Non-pigmented ciliary epithelial cell (primary cell): ENCODE measurements around the gene FCSK.
"Not testable (repeated sequence)": the region's sequence is repeated elsewhere in the genome, so short reads cannot be mapped to it uniquely, and the experiment has no call there.

Experiments
- DNase-seq: peaks from one replicate; pipeline ENCODE4 v3.0.0-alpha.2; 2010; ENCODE audit warnings: low read depth

FCSK gene

DNA sequence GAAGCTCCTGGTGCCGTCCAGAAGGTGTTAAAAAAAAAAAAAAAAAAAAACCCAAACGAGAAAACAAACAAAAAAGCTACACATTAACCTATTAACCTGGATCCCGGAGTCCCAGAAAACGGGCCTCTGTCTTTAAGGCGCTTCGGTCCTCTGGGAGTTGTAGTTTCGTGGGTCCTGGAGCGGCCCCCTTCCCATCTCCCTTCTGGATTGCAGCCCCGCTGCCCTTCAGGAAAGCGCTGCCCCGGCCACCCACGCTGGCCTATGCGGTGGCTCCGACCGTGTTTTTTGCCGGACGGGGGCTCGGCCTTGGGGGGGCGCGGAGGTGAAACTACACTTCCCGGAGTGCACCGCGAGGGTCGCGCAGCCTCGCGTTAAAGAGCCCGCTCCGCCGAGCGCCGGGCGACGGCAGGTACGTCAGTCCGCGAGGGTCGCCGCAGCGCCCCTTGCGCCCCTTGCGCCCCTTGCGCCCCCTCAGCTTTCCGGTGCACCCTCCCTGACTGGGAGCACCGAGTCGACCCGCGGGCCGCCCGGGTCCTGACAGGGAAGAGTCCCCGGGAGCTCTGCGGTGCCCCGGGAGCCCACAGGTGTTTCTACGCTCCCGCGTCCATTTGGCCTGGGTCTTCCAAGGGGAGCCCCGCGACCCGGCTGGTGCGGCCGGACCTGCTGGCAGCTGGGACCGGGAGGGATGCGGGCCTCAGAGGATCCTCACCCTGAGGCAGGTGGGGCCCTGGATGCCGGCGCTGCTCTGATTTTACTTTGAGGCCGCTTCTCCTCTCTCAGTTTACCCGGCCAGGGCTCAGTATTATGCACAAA lies at the start of gene FCSK:
Gene FCSK (plus strand): TSS at position 374 of the 813 bp plus-strand sequence. CDS start 8,596 bp downstream, outside the sequence.
- DNase-seq = no peak

DNA sequence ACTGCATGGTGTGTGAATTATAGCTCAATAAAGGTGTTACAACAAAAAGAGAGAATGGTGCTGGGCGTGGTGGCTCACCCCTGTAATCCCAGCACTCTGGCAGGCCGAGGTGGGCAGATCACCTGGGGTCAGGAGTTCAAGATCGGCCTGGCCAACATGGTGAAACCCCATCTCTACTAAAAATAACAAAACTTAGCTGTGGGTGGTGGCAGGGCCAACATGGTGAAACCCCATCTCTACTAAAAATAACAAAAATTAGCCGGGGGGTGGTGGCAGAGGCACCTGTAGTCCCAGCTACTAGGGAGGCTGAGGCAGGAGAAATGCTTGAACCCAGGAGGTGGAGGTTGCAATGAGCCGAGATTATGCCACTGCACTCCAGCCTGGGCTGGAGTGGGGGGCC lies 48.3 kb upstream of the FCSK start:
- DNase-seq = not testable (repeated sequence)

DNA sequence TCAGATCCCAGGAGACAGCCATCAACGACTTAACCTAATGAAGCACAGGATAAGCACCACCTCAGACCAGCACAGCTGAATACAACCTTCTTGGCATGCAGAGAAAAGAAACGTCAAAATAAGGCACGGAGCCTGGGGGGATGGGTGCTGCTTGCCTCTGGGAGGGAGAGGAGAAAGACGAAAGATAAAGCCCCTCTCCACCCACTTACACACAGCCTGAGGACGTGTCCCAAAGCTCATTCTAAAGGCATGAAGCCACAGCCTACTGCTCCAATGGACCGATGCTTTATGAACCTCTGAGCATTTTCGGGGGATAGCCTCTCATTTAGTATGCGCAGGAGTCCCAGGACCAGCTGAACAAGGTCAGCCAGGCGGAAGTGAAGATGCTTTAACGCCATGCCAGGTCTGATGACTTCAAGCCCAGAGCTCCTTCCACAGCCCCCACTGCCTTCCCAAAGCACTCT lies 46.6 kb upstream of the FCSK start:
- no peak for DNase-seq

DNA sequence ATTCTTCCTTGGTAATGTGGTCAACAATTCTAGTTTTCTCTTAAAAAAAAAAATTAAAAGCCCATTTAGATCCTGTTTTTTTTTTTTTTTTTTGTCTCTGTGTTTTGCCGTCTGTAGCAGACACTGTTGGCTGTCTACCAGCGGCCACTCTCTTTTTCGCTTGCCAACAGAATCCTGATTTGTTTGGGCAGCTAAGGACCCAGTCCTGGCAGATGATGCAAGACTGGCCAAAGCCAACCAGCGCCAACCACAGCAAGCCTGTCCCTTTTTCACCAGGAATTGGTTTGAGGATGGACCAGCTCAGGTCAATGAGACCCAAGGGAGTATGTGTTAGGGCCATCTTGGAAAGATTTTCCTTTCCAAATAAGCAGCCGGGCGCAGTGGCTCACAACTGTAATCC lies 43.7 kb upstream of the FCSK start:
- DNase-seq = no peak

DNA sequence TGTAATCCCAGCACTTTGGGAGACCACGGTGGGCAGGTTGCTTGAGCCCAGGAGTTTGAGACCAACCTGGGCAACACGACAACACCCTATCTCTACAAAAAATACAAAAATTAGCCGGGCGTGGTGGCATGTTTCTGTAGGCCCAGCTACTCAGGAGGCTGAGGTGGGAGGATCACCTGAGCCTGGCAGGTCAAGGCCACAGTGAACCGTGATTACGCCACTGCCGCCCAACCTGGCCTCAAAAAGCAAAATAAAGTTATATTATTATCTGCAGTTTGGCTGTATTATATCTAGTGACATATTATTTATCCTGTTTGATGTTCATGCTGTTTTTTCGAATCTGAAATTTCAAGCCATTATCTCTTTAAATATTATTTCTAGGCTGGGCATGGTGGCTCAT lies 42.0 kb upstream of the FCSK start:
- no peak for DNase-seq

DNA sequence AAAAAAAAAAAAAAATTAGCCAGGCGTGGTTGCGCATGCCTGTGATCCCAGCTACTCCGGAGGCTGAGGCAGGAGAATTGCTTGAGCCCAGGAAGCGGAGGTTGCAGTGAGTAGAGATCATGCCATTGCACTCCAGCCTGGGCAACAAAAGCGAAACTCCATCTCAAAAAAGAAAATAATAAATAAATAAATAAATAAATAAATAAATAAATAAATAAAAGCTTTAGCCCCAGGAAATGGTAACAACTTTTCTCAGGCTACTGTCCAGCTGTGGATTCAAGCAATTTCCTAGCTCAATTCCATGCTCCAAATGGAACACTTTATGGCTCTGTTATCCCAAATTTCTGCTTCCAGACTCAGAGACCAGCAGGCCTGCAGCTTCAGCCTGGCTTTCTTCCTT lies 40.8 kb upstream of the FCSK start:
- not testable (repeated sequence) for DNase-seq

DNA sequence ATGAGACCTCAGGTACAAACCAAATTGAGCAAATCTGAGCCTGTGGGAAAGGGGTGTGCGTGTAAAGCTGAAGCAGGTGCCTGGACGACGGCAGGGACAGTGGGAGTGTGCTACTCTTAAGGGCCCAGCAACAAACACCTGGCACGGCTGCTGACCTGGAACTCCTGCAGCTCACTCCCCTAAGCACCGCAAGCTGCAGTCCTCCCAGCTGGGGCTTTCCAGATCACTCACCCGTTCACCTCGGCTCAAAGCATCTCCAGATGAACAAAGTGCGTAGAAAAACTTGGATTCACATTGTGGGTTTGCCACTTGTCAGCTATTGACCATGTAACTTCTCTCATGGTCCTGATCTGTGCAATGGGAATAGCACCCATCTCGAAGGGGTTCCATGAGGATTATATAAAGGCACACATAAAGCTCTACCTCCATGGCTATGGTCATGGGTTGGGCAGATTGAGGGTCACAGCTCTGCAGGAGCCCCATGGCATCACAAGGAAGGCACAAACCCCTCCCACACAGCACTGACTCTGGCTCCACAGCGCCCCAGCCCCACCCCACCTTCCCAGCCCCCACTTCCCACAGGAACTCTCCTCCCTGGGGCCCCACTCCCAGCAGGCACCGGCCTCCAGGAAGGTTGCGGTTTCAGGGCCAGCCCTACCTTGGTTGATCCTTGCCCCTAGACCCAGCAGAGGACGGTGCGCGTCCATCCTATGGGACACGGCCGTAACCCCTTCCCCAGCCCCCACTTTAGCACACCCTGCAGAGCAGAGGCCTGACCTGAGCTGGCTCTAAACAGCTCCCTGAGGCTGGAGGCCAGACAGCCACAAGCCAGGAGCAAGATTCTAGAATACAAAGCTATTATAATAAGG lies 37.4 kb upstream of the FCSK start:
- no peak for DNase-seq

DNA sequence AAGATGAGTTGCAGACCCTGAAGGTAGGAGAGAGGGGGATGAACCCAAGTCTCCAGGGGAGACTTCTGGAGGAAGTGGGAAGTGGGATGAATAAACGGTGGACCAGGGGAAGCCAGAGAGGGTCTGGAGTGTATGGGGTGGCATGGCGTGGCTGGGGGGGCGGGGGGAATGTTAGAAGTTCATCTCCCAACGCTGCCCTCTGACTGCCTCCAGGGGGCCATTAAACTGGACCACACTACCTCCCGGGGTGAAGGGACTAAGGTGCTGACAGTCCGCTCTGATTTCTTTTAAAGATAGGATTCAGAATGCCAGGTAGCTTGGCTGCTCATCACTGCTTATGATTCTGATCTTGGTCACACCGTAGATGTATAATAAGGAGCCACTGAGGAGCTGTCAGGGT lies 36.7 kb upstream of the FCSK start:
- no peak for DNase-seq

DNA sequence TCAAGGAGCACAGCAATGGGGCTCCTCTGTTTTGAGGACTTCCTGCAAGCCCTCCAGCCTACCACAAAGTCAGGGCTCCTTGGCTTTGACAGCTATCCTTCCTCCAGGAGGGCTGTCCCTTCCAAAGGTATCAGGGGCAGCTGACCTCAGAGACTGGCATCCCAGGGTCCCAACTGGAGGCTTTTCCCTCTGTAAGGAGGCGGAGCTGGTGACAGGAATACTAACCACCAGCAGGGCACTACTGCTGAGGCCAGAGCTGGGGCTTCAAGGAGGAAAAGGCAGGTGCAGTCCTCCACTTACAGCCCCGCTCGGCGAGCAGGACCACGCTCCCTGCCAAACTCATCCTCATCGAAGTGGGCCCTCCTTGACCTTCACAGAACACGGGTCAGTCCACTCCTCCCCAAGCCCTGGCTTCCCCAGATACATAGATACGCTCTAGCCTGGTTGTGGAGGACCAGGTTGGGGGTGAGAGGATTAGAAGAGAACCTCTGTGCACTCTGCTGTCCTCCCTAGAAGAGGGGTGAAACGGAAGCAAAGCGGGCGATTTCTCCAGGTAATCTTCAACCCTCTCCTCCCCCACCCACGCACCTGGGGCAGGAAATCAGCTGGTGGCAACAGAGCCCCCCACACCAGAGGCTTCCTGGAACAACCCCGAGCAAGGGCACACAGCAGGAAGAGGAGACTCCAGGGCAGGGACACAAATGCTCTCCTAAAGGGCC lies 36.0 kb upstream of the FCSK start:
- no peak for DNase-seq

DNA sequence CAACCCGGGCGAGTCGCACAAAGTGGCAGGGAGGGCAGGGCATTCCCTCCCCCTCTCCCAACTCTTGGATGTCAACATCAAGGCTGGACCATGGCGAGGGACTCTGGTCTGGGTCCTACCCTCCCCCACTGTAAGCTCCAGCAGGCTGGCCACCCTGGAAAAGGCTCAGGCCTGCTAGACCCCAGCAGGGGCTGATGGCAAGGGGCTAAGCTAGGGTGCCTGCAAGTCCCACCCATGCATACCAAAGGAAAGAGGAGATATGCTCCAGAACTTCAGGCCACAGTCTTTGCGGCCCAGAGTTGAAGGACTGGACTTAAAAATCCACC lies 35.4 kb upstream of the FCSK start:
- no peak for DNase-seq

DNA sequence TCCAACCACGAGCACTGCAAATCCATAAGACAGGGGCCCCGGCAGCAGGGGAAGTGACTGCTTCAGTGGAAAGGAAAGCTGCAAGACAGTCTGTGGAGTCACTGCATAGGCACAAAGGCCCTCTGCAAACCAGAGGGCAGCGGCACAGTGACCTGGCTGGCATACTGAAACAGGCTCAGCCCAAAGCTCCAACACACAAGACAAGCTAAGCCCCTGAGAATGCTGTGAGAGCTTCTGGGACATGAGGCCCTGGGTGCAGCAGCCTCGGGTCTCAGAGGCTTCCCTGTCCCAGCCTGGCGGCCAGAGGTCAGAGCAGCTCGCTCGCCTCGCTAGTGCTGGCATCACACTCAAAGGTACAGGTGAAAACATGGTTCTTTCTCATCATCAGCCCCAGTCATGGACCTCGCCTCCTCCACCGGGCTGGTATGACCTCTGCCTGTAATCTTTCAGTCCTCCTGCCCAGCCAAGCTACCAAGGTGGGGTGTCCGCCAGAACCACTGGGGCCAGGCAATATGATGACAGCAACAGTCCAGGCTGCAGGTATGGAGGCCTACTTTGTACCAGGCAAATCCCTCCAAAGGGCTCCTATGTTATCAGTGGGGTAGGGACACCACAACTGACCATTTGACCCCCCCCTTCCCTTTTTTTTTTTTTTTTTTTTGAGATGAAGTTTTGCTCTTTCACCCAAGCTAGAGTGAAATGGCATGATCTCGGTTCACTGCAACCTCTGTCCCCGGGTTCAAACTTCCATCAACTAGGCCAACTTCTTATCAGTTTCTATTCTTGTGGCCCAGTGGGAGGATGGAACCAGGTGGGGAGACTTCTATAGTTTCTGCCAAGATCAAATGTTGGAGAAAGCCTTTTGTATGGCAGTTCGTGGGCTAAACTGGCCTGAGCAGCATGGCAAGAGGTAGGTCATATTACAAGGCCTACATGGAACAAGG lies 34.7 kb upstream of the FCSK start:
- no peak for DNase-seq

DNA sequence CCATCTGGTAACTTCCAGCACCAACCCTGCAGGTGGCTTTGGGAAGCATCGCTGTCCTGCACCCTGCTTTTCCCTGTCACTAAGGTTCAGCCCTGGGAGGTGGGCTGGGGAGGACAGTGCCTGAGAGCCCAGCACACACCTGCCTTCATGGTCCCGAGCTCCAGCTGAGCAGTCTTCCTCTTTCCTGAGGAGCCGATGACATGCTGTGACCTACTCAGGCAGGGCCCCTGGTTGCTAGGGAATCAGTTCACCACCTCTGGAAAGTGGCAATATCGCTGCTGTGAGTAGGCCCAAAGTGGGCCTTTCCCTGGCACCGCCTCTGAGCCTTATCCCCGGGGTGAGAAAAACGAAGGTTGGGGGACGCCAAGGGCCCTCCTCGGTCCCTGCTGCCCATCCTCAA lies 33.4 kb upstream of the FCSK start:
- DNase-seq = no peak

DNA sequence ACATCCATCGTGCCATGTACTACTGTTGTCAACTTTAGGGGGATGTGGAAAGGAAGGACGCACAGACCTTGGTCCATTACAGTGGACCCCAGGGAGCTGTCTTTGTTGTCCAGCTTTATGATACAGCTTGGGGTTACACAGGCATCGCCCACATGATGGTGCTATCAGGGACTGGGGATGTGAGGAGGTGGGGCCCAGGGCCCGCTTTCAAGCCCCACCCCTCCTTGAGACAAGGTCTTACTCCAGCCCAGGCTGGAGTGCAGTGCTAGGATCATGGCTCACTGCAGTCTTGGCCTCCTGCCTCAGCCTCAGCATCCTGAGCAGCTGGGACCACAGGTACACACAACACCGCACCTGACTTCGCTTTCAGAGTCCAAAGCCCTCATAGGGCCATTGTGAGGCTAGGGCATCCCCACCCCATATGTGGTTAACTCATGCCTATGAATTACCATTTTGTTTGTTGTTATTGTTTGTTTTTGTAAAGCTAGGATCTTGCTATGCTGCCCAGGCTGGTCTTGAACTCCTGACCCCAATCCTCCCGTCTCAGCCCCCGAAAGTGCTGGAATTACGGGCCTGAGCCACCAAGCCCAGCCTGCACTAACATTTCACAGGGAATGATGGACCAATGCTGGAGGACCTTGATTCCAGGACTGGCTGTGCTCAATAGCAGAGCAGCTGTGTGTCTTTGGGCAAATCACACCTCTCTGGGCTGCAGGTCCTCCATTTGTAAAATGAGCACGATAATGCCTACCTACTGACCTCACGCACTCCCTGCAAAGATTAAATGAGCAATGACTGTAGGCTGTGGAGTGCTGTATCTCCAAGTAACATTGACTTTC lies 32.7 kb upstream of the FCSK start:
- no peak for DNase-seq

DNA sequence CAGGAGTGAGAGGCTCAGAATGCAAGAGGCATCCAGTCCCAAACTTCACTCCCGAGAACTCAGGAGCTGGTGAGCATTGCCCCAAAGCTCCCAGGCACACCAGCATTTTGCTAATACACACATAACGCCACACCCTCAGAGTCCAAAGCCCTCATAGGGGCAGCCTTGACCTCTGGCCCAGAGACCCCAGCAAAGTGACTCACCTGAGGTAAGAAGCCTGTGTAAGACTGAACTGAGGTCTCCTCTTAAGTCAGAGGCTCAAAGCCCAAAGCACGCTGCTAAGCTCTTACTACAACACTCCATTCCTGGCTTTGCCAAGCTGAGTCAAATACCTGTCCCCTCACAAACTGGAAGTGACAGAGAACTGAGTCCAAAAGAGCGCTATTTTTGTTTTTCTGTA lies 31.9 kb upstream of the FCSK start:
- DNase-seq = no peak

DNA sequence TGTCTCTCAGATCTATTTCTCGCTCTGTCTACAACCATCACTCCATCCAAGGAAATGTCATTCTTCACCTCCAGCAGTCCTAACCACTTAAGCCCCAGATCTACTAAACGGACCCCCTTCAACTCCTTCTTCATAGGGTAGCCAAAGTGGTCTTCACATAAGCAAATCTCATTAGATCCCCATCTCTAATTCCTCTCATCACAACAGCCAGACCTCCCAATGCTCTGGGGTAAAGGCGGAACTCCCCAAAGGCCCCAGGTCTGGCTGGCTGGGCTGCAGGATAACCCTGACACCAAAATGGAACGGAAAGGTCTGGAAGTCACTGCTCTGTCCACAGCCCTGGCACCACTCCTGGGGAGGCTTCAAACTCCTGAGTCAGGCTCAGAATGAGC lies 26.6 kb upstream of the FCSK start:
- DNase-seq = no peak

DNA sequence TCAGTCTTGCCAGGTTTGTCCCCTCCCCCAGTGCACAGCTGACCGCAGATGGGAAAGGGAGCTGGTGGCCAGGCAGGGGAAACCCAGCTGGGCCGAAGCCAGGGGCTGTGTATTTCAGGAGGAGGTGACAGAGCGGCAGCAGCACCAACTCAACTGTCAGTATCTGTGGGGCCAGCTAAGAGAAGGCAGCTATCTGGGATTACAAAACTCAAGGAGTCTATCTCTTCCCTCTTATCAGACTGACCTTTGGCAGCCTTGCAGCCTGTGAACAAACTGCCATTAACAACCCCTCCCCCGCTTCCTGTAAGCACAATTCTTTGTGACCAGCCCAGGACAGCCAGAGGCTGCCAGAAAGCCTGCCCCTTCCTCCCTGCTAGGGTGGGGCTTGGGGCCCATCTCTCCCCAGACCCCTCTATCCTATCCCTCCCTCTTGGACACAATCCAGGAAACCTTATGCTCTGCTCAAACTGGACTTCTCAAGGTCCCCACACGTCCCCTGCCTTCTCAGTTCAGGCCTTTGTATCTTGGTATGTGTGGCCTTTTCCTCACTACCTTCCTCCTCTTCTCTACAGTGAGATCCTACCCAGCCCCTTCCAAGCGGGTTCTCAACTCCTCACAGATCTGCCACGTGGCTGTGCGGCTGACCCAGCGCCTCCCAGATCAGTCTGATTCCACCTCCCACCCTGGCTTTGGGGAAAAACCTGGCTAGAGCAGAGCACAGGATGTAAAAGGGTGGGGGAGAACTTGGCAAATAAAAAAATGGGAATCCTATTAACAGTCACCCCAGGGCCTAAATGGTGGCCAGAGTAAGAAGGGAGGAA lies 26.0 kb upstream of the FCSK start:
- peak; percentile 83 for DNase-seq

DNA sequence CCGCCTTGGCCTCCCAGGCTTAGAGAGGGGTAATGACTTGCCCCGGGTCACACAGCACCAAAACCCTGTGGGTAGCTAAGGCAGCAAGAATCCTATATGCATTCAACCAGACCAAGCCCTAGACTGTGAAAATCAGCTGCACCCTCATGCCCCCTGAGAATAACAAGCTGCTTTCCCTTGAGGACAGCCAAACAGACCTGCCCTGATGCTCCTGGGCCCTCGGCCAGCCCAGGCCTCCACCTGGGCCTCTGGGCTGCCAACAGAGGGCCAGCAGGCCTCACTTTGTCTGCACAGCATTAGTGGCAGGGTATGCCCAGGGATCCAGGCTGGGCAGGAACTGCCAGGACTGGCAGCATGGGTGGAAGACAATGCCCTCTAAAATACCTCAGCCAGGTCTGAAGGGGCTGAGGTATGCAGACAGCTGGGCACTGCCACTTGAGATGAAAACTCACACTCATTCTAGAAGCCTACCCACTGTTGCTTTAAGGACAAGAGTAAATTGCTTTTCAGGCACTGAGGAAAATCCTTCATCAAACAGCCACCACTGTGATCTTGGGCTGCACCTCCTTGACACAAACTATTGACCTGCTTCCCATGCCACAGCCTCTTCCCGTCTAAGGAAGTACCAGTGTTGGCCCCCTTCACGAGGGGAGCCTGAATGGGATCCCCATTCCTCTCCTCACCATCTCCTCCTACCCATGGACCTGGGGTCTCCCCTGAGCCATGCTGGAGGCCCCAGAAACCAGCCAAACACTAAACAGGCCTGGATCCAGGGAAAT lies 24.3 kb upstream of the FCSK start:
- no peak for DNase-seq

DNA sequence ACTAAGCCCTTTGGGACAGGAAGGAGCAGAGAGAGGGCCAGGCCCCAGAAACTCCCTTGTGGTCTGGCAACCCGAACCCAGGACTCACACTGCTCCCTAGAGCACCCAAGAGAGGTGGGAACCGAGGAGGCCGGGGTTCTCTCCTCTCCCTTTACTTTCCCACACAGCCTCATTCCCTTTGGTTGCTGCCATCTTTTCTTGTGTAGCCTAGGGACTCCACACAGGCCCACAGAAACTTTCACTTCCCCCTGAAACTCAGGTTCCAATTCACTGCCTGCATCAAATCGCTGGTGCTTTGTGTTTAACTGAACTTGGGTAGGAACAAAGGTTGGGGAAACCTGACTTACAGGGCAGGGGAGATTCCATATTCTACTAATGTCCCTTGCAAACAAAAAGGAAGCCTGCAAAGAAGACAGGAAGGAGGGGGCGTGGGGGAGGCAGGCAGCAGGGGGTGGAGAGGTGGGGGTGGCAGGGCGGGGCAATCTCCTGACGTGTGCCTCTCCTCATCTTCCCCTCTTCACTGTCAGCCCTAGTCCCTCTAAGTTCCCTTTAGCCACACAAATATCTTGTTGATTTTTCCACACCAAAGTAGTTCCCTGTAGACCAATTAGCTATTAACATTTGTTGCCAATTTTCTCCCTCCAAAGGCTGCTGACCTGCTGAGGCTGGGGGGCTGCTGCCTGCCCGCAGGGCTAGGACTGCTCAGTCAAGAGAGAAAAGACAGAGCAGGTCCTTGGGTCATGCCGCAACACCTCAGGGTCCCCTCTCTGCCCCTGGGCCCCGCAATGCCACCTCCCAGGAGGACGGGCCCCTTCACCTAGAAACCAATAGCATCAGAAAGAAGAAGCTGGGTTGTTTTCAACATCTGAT lies 23.5 kb upstream of the FCSK start:
- no peak for DNase-seq
